Ovary (tissue), 9 donors: ENCODE measurements around the gene NNT. TPM values are rescaled to one million over a fixed set of nuclear protein-coding genes. Genes with fewer than 3 reads are reported as not detected.
"Not testable (repeated sequence)": the region's sequence is repeated elsewhere in the genome, so short reads cannot be mapped to it uniquely, and the experiment has no call there.

Experiments
- DNase-seq, 5 donors: peaks; one replicate each; pipeline ENCODE4 v3.0.0-alpha.2; 2019 to 2020
- H3K27ac ChIP-seq, 2 donors: fragments of 200-600 bp; one replicate each; pipeline versions ENCODE4 v1.5.1 to v1.8.0; 2019 to 2022
- H3K27me3 ChIP-seq: fragments of 200-600 bp; one replicate; pipeline ENCODE4 v1.8.0; 2022
- H3K36me3 ChIP-seq: fragments of 200-600 bp; sonication (generic); one replicate; pipeline ENCODE4 v1.5.1; 2019
- H3K4me1 ChIP-seq: one replicate; pipeline ENCODE4 v1.8.1; 2013; ENCODE audit warnings: mild to moderate bottlenecking, moderate library complexity; ENCODE audit not compliant: insufficient read depth
- H3K4me3 ChIP-seq: fragments of 200-600 bp; sonication (generic); one replicate; pipeline ENCODE4 v1.5.1; 2017
- H3K9me3 ChIP-seq, 2 donors: fragments of 200-600 bp in 1 of 2; sonication (generic) in 1 of 2; one replicate each; pipeline versions ENCODE4 v1.5.1 to v1.8.1; 2013 to 2019; ENCODE audit warnings: mild to moderate bottlenecking in 1 of 2, moderate library complexity in 1 of 2
- EP300 ChIP-seq: sonication (generic); formaldehyde crosslinking; IDR thresholded peaks from one replicate; pipeline ENCODE4 v1.6.1; 2017; ENCODE audit warnings: antibody characterized with exemption
- POLR2A ChIP-seq: fragments of 450-650 bp; IDR thresholded peaks from one replicate; pipeline ENCODE4 v1.6.1; 2017; ENCODE audit warnings: antibody characterized with exemption, mild to moderate bottlenecking, moderate library complexity
- WGBS, 3 donors: extraction: QIAGEN DNeasy Blood & Tissue Kit in 1 of 3; methylation state at CpG; one replicate each; pipeline versions ENCODE4 v1.1.5 to v1.1.7; 2013 to 2017; 5-methylcytosine and 5-hydroxymethylcytosine counted together
- intact Hi-C, 4 donors: fragments of 100-400 bp; cut with DNase I; formaldehyde crosslinking; loops; one replicate each; pipeline versions ENCODE4 v1.11.0 to v1.15.1; 2022 to 2023
- polyA plus RNA-seq, 2 donors: library from polyadenylated mRNA; stranded (reverse); fragments of 200-250 nt in 1 of 2; fragments of 350-450 nt in 1 of 2; fragmentation: Illumina TruSeq in 1 of 2; extraction: RNeasy Lipid Tissue Mini Kit (QIAGEN cat#74804) in 1 of 2; gene quantifications; one replicate each; pipeline ENCODE4 v1.2.3, GENCODE V29; 2013 to 2014
- total RNA-seq, 7 donors: library from RNA; depleted of rRNA in 2 of 7; stranded (reverse); fragments of >200 nt in 2 of 7; fragmentation: NEBNext Ultra II Directional in 3 of 7; extraction: Animal tissue kit (Norgen Biotek cat#: 25700) in 3 of 7; gene quantifications; one replicate each; pipeline versions ENCODE4 v1.1.0 to v1.2.4, GENCODE V29; 2016 to 2023
- TF ChIP-seq, protein P1 (sequence below), 3 donors: fragments of 450-650 bp in 2 of 3; fragments of 200-600 bp in 1 of 3; IDR thresholded peaks; one replicate each; pipeline versions ENCODE4 v1.5.1 to v1.8.0; 2016 to 2022; ENCODE audit warnings: antibody characterized with exemption in 3 of 3, mild to moderate bottlenecking in 1 of 3
- donor health status: DM: no; HTN: no; CAD: no; lungs with moderate emphysema.
- donor health status: DM: no; HTN: no; CAD: no.
- donor health status: Bipolar disorder and iron deficiency.
- donor health status: DM: yes; HTN: yes; CAD: no.
- donor health status: DM: no; HTN: no; CAD: no.
- donor health status: DM: yes; HTN: yes; CAD: no.

NNT gene
- total and polyA plus RNA-seq, 9 donors: 12.2 to 51.9 (median 38.5) TPM

DNA sequence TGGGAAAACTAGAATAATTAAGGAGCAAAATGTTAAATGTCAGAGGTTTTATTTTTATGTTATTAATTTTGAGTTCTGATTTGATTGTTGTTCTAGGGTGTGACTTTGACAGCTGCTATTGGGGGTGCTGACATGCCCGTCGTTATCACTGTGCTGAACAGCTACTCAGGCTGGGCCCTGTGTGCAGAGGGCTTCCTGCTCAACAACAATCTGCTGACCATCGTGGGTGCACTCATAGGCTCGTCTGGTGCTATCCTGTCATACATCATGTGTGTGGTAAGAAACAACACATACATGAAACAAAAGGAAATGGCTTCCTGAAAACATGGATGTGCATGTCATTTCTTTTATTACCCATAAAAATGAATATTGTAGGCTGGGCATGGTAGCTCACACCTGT lies 56.1 kb downstream of the NNT start:
- Histone ChIP-seq H3K4me3 (no peak overlapping the region), H3K27me3 (no peaks in the 10 kb centered on the region), H3K36me3 (no peaks in the 10 kb centered on the region), H3K27ac (no peak overlapping the region), H3K9me3 (no peaks in the 10 kb centered on the region), H3K4me1 (no peaks in the 10 kb centered on the region)
- TF ChIP-seq POLR2A (no peak), EP300 (no peak)
- TF ChIP-seq, protein P1, sequence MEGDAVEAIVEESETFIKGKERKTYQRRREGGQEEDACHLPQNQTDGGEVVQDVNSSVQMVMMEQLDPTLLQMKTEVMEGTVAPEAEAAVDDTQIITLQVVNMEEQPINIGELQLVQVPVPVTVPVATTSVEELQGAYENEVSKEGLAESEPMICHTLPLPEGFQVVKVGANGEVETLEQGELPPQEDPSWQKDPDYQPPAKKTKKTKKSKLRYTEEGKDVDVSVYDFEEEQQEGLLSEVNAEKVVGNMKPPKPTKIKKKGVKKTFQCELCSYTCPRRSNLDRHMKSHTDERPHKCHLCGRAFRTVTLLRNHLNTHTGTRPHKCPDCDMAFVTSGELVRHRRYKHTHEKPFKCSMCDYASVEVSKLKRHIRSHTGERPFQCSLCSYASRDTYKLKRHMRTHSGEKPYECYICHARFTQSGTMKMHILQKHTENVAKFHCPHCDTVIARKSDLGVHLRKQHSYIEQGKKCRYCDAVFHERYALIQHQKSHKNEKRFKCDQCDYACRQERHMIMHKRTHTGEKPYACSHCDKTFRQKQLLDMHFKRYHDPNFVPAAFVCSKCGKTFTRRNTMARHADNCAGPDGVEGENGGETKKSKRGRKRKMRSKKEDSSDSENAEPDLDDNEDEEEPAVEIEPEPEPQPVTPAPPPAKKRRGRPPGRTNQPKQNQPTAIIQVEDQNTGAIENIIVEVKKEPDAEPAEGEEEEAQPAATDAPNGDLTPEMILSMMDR (IDR thresholded peaks at IDR 0.05): no peak
- no peak for DNase-seq
- intact Hi-C loops: no loop called here
- WGBS, 3 donors: 84 to 87% (median 86%) methylated on average over 4 of the region's 4 CpGs

DNA sequence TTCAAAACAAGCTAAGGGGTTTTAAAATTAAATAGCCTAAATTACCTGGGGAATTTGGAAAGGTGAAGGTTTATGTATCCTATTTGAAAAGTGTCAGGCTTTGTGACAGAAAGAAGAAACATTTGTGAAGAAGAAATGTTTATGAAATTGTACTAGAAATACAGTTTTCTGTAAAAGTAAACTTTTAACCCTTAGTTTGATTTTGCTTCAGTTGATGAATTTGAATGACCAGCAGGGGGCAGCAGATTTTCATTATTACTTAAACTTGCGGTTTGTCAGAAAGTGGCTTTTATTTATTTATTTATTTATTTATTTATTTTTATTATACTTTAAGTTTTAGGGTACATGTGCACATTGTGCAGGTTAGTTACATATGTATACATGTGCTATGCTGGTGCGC lies 58.1 kb downstream of the NNT start:
- H3K36me3 ChIP-seq: no peaks in the 10 kb centered on the region
- no peaks in the 10 kb centered on the region for H3K9me3 ChIP-seq
- H3K4me1 ChIP-seq: no peaks in the 10 kb centered on the region
- no peak overlapping the region for H3K4me3 ChIP-seq
- H3K27me3 ChIP-seq: no peaks in the 10 kb centered on the region
- peak in 2 of 5 donors; percentile 21 to 24 for DNase-seq
- no peak overlapping the region for H3K27ac ChIP-seq
- 18 to 66% (median 66%) methylated on average over 1 to 2 of the region's 2 CpGs for WGBS, 3 donors
- intact Hi-C loops: no loop called here
- TF ChIP-seq POLR2A: no peak
- TF ChIP-seq, protein P1 (IDR thresholded peaks at IDR 0.05): no peak
- TF ChIP-seq EP300: no peak

DNA sequence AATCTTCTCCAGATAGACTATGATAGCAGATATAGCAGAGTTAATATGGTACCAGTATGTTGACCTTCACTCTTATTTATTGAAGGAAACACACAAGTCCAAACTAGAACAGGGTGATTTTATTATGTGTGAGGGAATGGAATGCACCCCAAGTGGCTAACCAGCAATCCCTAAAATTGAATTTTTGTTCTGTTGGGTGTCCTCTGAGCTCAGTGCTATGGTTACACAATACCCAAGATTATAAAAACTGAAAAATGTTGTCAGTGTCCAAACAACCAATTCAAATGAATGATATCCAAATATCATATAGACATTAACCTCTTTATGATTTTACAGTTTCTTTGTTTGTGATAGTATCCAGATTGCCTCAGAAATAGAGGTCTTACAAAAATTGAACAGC lies 60.9 kb downstream of the NNT start:
- TF ChIP-seq, protein P1 (IDR thresholded peaks at IDR 0.05): no peak
- TF ChIP-seq EP300: no peak
- no peak for TF ChIP-seq POLR2A
- H3K27ac ChIP-seq: no peak overlapping the region

DNA sequence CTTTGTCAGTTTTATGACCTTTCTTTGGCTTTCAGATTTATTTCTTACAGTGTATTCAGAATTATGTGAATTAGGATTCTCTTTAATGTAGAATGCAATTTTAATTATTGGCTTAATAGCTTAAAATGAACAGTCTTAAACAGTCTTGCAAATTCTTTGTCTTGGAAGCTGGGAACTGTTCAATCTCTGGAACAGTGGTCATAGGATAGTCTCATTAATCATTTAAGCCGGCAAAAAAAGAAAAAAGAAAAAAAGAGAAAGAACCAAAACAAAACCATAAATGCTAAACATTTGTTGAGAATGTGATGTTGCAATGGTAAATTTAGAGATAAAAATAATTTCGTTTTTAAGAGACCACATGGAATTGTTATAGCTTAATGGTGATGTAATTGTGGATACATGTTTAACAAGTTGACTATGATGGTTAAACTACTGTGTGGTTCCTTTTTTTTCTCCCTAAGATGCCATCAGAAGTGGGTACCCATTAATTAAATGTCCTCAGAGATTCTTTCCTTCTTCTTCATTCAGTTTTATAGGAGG lies 61.6 kb downstream of the NNT start:
- intact Hi-C loops: no loop called here
- TF ChIP-seq, protein P1 (IDR thresholded peaks at IDR 0.05): no peak
- TF ChIP-seq POLR2A (no peak), EP300 (no peak)
- Histone ChIP-seq H3K4me1 (no peaks in the 10 kb centered on the region), H3K4me3 (no peak overlapping the region), H3K36me3 (no peaks in the 10 kb centered on the region), H3K27me3 (no peaks in the 10 kb centered on the region), H3K9me3 (no peaks in the 10 kb centered on the region), H3K27ac (no peak overlapping the region)
- 10 to 16% (median 11%) methylated on average over 2 of the region's 2 CpGs for WGBS, 3 donors
- DNase-seq: no peak

More for the DNA sequence above, 60.9 kb downstream of the NNT start:
- H3K36me3 ChIP-seq: no peaks in the 10 kb centered on the region
- H3K4me3 ChIP-seq: no peak overlapping the region
- no peaks in the 10 kb centered on the region for H3K9me3 ChIP-seq
- DNase-seq: no peak
- no peaks in the 10 kb centered on the region for H3K27me3 ChIP-seq
- H3K4me1 ChIP-seq: no peaks in the 10 kb centered on the region
- intact Hi-C loops: no loop called here

DNA sequence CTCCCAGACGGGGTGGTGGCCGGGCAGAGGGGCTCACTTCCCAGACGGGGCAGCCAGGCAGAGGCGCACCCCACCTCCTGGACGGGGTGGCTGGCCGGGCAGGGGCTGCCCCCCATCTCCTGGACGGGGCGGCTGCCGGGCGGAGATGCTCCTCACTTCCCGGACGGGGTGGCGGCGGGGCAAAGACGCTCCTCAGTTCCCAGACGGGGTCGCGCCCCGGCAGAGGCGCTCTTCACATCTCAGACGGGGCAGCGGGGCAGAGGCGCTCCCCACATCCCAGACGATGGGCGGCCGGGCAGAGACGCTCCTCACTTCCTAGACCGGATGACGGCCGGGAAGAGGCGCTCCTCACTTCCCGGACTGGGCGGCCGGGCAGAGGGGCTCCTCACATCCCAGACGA lies 62.8 kb downstream of the NNT start:
- H3K4me1 ChIP-seq, H3K27ac ChIP-seq, DNase-seq, intact Hi-C loops, H3K27me3 ChIP-seq, H3K4me3 ChIP-seq, H3K9me3 ChIP-seq, H3K36me3 ChIP-seq: not testable (repeated sequence)
- 92 to 98% (median 94%) methylated on average over 25 to 35 of the region's 35 CpGs for WGBS, 3 donors

DNA sequence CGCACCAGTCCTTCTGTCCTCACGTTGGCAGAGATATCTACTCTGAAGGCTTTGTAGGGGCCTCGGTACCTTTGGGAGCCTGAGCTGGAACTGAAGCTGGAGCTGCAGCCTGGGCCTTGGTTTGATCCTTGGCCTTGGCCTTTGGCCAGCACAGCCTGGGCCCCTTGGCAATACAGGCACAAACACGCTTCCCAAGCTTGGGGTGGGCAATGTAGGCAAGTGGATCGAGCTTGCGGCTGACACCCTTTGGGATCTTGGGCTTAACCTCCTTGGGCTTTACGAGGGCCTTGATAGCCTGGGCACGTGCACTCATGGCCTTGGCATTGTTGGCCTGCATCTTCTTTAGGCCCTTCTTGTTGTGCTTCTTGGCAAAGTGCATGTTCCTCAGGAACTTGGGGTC lies 63.7 kb downstream of the NNT start:
- WGBS, 3 donors: 94 to 99% (median 95%) methylated on average over 7 to 8 of the region's 8 CpGs
- intact Hi-C loops, H3K27me3 ChIP-seq, H3K4me1 ChIP-seq, H3K9me3 ChIP-seq, H3K36me3 ChIP-seq, H3K4me3 ChIP-seq, H3K27ac ChIP-seq, DNase-seq: not testable (repeated sequence)

DNA sequence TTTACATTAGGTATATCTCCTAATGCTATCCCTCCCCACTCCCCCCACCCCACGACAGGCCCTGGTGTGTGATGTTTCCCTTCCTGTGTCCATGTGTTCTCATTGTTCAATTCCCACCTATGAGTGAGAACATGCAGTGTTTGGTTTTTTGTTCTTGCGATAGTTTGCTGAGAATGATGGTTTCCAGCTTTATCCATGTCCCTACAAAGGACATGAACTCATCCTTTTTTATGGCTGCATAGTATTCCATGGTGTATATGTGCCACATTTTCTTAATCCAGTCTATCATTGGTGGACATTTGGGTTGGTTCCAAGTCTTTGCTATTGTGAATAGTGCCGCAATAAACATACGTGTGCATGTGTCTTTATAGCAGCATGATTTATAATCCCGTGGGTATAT lies 64.4 kb downstream of the NNT start:
- 94 to 99% (median 98%) methylated on average over 5 of the region's 5 CpGs for WGBS, 3 donors
- H3K9me3 ChIP-seq: not testable (repeated sequence)

More for the DNA sequence above, 64.4 kb downstream of the NNT start:
- H3K4me1 ChIP-seq, DNase-seq, H3K27me3 ChIP-seq, H3K36me3 ChIP-seq, H3K27ac ChIP-seq, H3K4me3 ChIP-seq, intact Hi-C loops: not testable (repeated sequence)
